PFSK-1 (cell line): ENCODE data around the gene GFPT2.

Experiments
- FOXP2 ChIP-seq: optimal IDR thresholded peaks from 2 replicates; pipeline ENCODE3; 2011; ENCODE audit warnings: borderline replicate concordance, control low read depth, inconsistent platforms; ENCODE audit not compliant: insufficient read depth; ENCODE audit errors: extremely low read length, extremely low read depth
- POLR2AphosphoS5 ChIP-seq: IDR thresholded peaks from 2 replicates; pipeline ENCODE4 v1.6.1; 2012; ENCODE audit warnings: low read depth, mild to moderate bottlenecking, control low read depth, low read length, moderate library complexity
- REST ChIP-seq, 2 experiments: IDR thresholded peaks; 2 replicates each; pipeline versions ENCODE4 v1.6.1 to v1.8.0; 2011 to 2012; ENCODE audit warnings: low read depth in 2 of 2, low read length in 2 of 2, control low read depth in 1 of 2, inconsistent platforms in 1 of 2, mild to moderate bottlenecking in 1 of 2, moderate library complexity in 1 of 2; ENCODE audit not compliant: insufficient read depth in 1 of 2
- SIN3A ChIP-seq: IDR thresholded peaks from 2 replicates; pipeline ENCODE4 v1.6.1; 2012; ENCODE audit warnings: mild to moderate bottlenecking, low read length, moderate library complexity, borderline replicate concordance; ENCODE audit not compliant: insufficient read depth
- TAF1 ChIP-seq: IDR thresholded peaks from 2 replicates; pipeline ENCODE4 v1.6.1; 2012; ENCODE audit warnings: low read length, control low read depth, borderline replicate concordance; ENCODE audit not compliant: insufficient read depth

The GFPT2 gene

DNA sequence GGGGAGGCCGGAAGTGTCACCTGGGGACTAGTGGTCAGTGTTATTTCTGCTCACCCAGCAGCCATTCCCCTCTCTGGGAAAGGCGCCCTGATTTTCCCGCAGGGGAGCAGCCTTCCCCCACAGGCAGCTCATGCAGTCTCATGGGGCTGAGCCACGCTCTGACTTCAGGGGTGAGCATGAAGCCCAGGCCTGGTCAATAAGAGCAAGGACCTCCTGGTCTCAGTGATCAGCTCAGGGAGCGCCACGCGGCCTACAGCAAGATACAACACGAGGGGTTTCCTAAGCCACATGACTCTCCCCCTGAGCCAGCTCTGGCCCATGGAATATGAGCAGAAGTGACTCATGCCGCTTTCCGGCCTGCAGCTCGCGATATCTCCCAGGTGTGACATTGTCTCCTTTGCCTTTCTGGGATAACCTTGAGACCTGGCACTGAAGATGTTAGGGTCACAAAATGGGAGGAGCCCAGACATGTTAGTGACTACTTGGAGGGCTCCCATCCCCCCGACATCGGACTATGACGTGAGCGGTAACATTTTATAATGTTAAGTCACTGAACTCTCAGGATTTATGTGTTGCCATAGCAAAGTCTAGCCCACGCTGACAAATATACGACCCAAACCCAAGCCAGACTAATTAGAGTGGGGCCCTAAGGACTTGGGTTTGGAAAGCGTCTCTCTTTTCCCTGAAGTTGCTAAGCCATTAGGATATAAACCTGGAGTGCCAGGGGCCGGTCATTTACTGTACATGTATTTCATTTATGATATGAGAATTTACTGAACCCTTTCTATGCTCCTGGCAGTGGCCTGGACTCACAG lies 46.5 kb upstream of the GFPT2 start:
- TF ChIP-seq TAF1 (no peak), POLR2AphosphoS5 (no peak), FOXP2 (no peak), SIN3A (no peak), REST (IDR thresholded peaks at IDR 0.05; ENCODE audit: insufficient read depth in 1 of 2, low read depth in 2 of 2, low read length in 2 of 2) (no peak)

DNA sequence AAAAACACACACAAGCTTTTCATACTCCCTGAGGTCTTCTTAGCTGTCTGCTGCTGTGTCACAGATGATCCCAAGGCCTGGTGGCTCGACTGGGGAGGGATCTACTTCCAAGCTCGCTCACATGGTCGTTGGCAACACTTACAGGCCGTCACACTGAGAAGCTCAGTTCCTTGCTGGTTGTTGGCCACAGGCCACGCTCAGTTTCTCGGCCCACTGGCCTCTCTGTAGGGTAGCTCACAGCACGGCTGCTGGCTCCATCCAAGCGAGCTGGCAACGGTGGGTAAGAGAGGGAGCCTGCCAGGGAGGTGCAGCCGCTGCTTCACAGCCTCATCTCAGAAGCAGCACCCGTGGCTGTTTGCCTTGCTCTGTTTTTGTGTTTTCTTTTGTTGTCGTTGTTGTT lies 43.8 kb upstream of the GFPT2 start:
- no peak for TF ChIP-seq POLR2AphosphoS5
- TF ChIP-seq FOXP2: no peak
- no peak for TF ChIP-seq REST (IDR thresholded peaks at IDR 0.05; ENCODE audit: insufficient read depth in 1 of 2, low read depth in 2 of 2, low read length in 2 of 2)
- TF ChIP-seq SIN3A: no peak
- TF ChIP-seq TAF1: no peak

- TF ChIP-seq SIN3A (no peak), REST (IDR thresholded peaks at IDR 0.05; ENCODE audit: insufficient read depth in 1 of 2, low read depth in 2 of 2, low read length in 2 of 2) (no peak), FOXP2 (no peak), TAF1 (no peak), POLR2AphosphoS5 (no peak)
Measured at GRCh38 chr5:180395540-180396274, 42.6 kb upstream of the GFPT2 start.

GRCh38 chr5:180394031-180394636 lies 41.0 kb upstream of the GFPT2 start:
- no peak for TF ChIP-seq REST (IDR thresholded peaks at IDR 0.05; ENCODE audit: insufficient read depth in 1 of 2, low read depth in 2 of 2, low read length in 2 of 2)
